Gastrocnemius medialis (tissue), 4 donors: ENCODE data around the gene SLC39A11. TPM values are rescaled to one million over a fixed set of nuclear protein-coding genes. Genes with fewer than 3 reads are reported as not detected.

ENCODE experiments used
- ATAC-seq, 2 donors: fragments of 150-250 bp; one replicate each; pipeline ENCODE4 v1.9.1; 2016
- DNase-seq, 2 donors: peaks; one replicate each; pipeline ENCODE4 v3.0.0-alpha.2; 2019
- H3K27ac ChIP-seq, 4 donors: fragments of 200-600 bp; sonication (generic); 1 replicate in 1 of 4; 2 replicates in 3 of 4; pipeline ENCODE4 v1.5.1; 2016 to 2018; ENCODE audit warnings: mild to moderate bottlenecking in 2 of 4, moderate library complexity in 1 of 4
- H3K27me3 ChIP-seq, 3 donors: fragments of 200-600 bp; sonication (generic) in 2 of 3; 1 replicate in 1 of 3; 2 replicates in 2 of 3; pipeline versions ENCODE4 v1.5.1 to v1.6.0; 2016 to 2019; ENCODE audit warnings: mild to moderate bottlenecking in 1 of 3, moderate library complexity in 1 of 3
- H3K36me3 ChIP-seq, 2 donors: fragments of 200-600 bp; sonication (generic) in 1 of 2; one replicate each; pipeline ENCODE4 v1.5.1; 2017 to 2018
- H3K4me1 ChIP-seq, 2 donors: fragments of 200-600 bp; sonication (generic) in 1 of 2; one replicate each; pipeline ENCODE4 v1.5.1; 2016 to 2017; ENCODE audit warnings: mild to moderate bottlenecking in 2 of 2
- H3K4me3 ChIP-seq, 4 donors: fragments of 200-600 bp; sonication (generic) in 3 of 4; 1 replicate in 1 of 4; 2 replicates in 3 of 4; pipeline ENCODE4 v1.5.1; 2016 to 2019; ENCODE audit warnings: mild to moderate bottlenecking in 2 of 4
- H3K9me3 ChIP-seq, 3 donors: fragments of 200-600 bp; sonication (generic) in 2 of 3; 1 replicate in 1 of 3; 2 replicates in 2 of 3; pipeline ENCODE4 v1.5.1; 2016 to 2019
- CTCF ChIP-seq, 5 experiments: fragments of 450-650 bp in 3 of 5; fragments of 200-600 bp in 2 of 5; sonication (generic) in 2 of 5; IDR thresholded peaks in 4 of 5; conservative IDR thresholded peaks in 1 of 5; 1 replicate in 4 of 5; 2 replicates in 1 of 5; pipeline ENCODE4 v1.5.1; 2016 to 2019; ENCODE audit warnings: antibody characterized with exemption in 5 of 5, mild to moderate bottlenecking in 3 of 5, moderate library complexity in 3 of 5
- POLR2A ChIP-seq, 2 donors: fragments of 450-650 bp; IDR thresholded peaks; one replicate each; pipeline ENCODE4 v1.6.1; 2017; ENCODE audit warnings: antibody characterized with exemption in 2 of 2, mild to moderate bottlenecking in 2 of 2, moderate library complexity in 2 of 2
- in situ Hi-C, 4 donors: fragments of 200-750 bp; cut with MboI; loops; one replicate each; pipeline versions ENCODE4 v1.15.0 to v1.8.0; 2017; ENCODE audit warnings: low sequenced_read_pairs in 4 of 4
- intact Hi-C: fragments of 100-400 bp; cut with DNase I; formaldehyde crosslinking; loops from one replicate; pipeline ENCODE4 v1.15.1; 2023; ENCODE audit warnings: low total_unique reads
- total RNA-seq, 4 donors: library from RNA; depleted of rRNA; stranded (reverse); fragments of >200 nt; gene quantifications; one replicate each; pipeline versions ENCODE4 v1.1.0 to v1.2.3, GENCODE V29; 2016

SLC39A11 gene
- total RNA-seq, 4 donors from 2014 or later: 7.6 to 28.4 (median 10.7) TPM

- in situ Hi-C loops (no loop called here), intact Hi-C loops (no loop called here)
- Histone ChIP-seq H3K27me3 (no peaks in the 10 kb centered on the region), H3K9me3 (peaks cover 0 to 3% (median 0%) of the 10 kb centered on the region in 3 donors), H3K36me3 (no peaks in the 10 kb centered on the region), H3K4me3 (no peak overlapping the region), H3K27ac (no peak overlapping the region), H3K4me1 (no peaks in the 10 kb centered on the region)
- DNase-seq (no peak), ATAC-seq (no peak)
- no peak for TF ChIP-seq CTCF (IDR thresholded peaks at IDR 0.05 in 4 of 5, conservative IDR thresholded peaks at IDR 0.05 in 1 of 5)
- no peak for TF ChIP-seq POLR2A (IDR thresholded peaks at IDR 0.05)
Measured at GRCh38 chr17:72806011-72806410, 286.5 kb downstream of the SLC39A11 start.

- no peak overlapping the region for H3K4me3 ChIP-seq
- H3K36me3 ChIP-seq: no peaks in the 10 kb centered on the region
- in situ Hi-C loops (no loop called here), intact Hi-C loops (no loop called here)
- H3K9me3 ChIP-seq: peaks cover 0 to 4% (median 0%) of the 10 kb centered on the region in 3 donors
- H3K4me1 ChIP-seq: no peaks in the 10 kb centered on the region
- no peak for DNase-seq
- no peaks in the 10 kb centered on the region for H3K27me3 ChIP-seq
- no peak overlapping the region for H3K27ac ChIP-seq
- no peak for ATAC-seq
- TF ChIP-seq CTCF (IDR thresholded peaks at IDR 0.05 in 4 of 5, conservative IDR thresholded peaks at IDR 0.05 in 1 of 5): no peak
- TF ChIP-seq POLR2A (IDR thresholded peaks at IDR 0.05): no peak
Measured at GRCh38 chr17:72804949-72805707, 287.4 kb downstream of the SLC39A11 start.

DNA sequence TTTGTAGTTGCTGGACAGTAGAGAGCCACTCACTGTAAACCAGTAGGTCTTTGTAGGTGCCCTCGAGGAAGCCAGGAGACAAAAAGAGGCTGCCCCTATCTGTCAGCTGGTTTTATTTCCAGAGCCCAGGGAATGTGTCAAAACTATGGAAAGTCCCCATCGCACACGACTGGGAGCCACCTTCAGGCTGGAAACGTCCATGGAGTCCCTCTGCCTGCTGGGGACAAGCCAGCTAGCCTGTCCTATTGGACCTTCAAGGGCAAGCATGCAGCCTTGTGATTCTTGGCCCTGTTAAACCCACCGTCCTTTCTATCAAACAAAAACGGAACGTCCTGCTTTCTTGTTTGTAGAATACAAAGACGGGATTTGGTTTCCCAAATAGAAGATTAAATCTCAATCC, 289.8 kb downstream of the SLC39A11 start:
- Histone ChIP-seq H3K9me3 (peaks cover 0 to 4% (median 0%) of the 10 kb centered on the region in 3 donors), H3K36me3 (no peaks in the 10 kb centered on the region), H3K4me3 (no peak overlapping the region), H3K4me1 (no peaks in the 10 kb centered on the region), H3K27me3 (no peaks in the 10 kb centered on the region), H3K27ac (no peak overlapping the region)
- no peak for ATAC-seq
- no peak for TF ChIP-seq CTCF (IDR thresholded peaks at IDR 0.05 in 4 of 5, conservative IDR thresholded peaks at IDR 0.05 in 1 of 5)
- no peak for TF ChIP-seq POLR2A (IDR thresholded peaks at IDR 0.05)
- no peak for DNase-seq
- intact Hi-C loops (no loop called here), in situ Hi-C loops (no loop called here)

DNA sequence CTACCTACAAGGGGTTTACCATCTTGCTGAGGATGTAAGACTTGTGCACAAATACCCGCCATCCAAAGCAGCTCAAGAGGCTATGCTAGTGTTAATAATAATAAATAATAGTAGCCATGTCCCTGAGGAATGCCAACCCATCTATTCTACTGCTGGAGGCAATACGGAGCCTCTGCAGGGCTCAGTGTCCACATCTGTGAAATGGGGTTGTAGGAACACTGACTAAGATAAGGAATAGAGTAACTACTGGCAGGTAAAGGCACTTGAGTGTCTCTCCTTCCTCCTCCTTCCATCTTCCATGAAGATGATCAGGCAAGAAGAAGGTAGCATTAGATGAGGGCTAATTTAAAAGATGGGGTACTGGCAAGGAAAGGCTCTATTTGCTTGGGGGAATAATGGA, 295.3 kb downstream of the SLC39A11 start:
- intact Hi-C loops (no loop called here), in situ Hi-C loops (no loop called here)
- ATAC-seq: no peak
- no peak for DNase-seq
- TF ChIP-seq CTCF (IDR thresholded peaks at IDR 0.05 in 4 of 5, conservative IDR thresholded peaks at IDR 0.05 in 1 of 5) (no peak), POLR2A (IDR thresholded peaks at IDR 0.05) (no peak)
- Histone ChIP-seq H3K27ac (no peak overlapping the region), H3K9me3 (peaks cover 0 to 14% (median 0%) of the 10 kb centered on the region in 3 donors), H3K27me3 (no peaks in the 10 kb centered on the region), H3K36me3 (no peaks in the 10 kb centered on the region), H3K4me3 (no peak overlapping the region), H3K4me1 (no peaks in the 10 kb centered on the region)
